ENCODE data around the gene LRRC8D.

GRCh38 chr1:89844241-89844807, 23.5 kb downstream of the LRRC8D start:
- TF ChIP-seq EP300 (IDR thresholded peaks at IDR 0.05) = no peak
- TF ChIP-seq CTCF (IDR thresholded peaks at IDR 0.05) = no peak
- no peak for TF ChIP-seq POLR2A (IDR thresholded peaks at IDR 0.05)
- no peak for TF ChIP-seq POLR2AphosphoS5 (IDR thresholded peaks at IDR 0.05)

All from stomach (tissue), 4 donors.